ENCODE measurements around the gene HIGD1A.
A peak's percentile ranks its signal among the peaks of the same experiment; 100 is the strongest.

Gene HIGD1A

GRCh38 chr3:42790714-42791229 is 13.5 kb downstream of the HIGD1A start:
- TF ChIP-seq, protein P1, sequence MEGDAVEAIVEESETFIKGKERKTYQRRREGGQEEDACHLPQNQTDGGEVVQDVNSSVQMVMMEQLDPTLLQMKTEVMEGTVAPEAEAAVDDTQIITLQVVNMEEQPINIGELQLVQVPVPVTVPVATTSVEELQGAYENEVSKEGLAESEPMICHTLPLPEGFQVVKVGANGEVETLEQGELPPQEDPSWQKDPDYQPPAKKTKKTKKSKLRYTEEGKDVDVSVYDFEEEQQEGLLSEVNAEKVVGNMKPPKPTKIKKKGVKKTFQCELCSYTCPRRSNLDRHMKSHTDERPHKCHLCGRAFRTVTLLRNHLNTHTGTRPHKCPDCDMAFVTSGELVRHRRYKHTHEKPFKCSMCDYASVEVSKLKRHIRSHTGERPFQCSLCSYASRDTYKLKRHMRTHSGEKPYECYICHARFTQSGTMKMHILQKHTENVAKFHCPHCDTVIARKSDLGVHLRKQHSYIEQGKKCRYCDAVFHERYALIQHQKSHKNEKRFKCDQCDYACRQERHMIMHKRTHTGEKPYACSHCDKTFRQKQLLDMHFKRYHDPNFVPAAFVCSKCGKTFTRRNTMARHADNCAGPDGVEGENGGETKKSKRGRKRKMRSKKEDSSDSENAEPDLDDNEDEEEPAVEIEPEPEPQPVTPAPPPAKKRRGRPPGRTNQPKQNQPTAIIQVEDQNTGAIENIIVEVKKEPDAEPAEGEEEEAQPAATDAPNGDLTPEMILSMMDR (IDR thresholded peaks at IDR 0.05; ENCODE audit: control insufficient read depth, insufficient read depth, low read depth, low read length, missing control alignments), result no peak
- H3K4me3 ChIP-seq (ENCODE audit: control insufficient read depth, low read depth, low read length), result no peak overlapping the region
- DNase-seq (ENCODE audit: low read depth), result no peak

GRCh38 chr3:42786631-42787030 is 17.7 kb downstream of the HIGD1A start:
- TF ChIP-seq, protein P1 (IDR thresholded peaks at IDR 0.05; ENCODE audit: control insufficient read depth, insufficient read depth, low read depth, low read length, missing control alignments), result no peak
- H3K4me3 ChIP-seq (ENCODE audit: control insufficient read depth, low read depth, low read length), result no peak overlapping the region
- DNase-seq (ENCODE audit: low read depth), result no peak

DNA sequence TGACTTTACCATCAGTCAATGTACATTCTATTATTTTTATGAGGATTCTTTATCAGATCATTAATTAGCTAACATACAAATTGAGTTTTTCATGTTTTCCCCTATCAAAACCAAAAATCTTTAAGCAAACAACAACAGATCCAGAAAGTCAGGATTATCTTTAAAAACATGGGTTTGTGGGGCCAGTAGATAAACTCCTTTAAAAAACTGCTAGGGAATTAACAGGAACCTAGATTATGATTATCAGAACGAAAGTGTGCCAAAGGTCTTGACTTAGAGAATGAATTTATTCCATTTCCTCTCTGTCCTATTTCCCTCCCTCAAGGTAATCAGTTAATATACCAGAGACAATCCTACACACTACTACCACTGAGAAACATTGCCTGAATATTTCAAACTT is 18.1 kb downstream of the HIGD1A start:
- no peak for DNase-seq (ENCODE audit: low read depth)
- H3K4me3 ChIP-seq (ENCODE audit: control insufficient read depth, low read depth, low read length), result no peak overlapping the region
- TF ChIP-seq, protein P1 (IDR thresholded peaks at IDR 0.05; ENCODE audit: control insufficient read depth, insufficient read depth, low read depth, low read length, missing control alignments), result no peak

DNA sequence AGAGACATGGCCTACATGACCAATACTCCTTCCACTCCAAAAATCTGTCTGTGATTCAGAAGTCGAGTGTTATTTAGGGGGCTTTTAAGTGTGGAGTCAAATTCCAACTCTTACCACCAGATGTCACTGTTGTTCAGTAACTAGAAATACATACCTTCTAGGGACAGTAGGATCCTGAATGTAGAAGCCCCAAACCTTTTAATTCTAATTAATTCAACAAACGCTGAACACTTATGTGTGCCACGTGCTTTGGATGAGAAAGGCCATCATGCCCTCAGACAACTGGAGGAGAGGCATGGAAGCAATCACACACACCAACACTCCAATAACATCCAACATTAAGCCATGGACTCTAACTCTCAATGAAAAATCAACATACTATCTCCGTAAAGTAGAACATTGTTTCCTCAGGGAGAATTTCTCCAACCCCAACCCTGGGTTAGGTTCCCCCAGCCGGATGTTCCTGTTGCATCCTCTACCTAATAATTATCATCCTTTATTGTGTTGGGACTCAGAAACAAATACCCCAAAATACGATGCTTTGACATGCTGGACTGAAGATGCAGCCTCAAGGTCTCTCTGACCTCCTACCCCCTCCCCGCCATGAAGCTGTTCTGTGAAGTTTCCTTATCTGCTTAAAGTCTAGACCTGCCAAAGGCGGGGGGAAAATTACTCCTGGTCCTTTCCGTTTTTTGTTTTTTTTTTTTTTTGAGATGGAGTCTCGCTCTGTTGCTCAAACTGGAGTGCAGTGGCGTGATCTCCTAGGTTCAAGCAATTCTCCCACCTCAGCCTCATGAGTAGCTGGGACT is 23.2 kb downstream of the HIGD1A start:
- no peak overlapping the region for H3K4me3 ChIP-seq (ENCODE audit: control insufficient read depth, low read depth, low read length)
- TF ChIP-seq, protein P1 (IDR thresholded peaks at IDR 0.05; ENCODE audit: control insufficient read depth, insufficient read depth, low read depth, low read length, missing control alignments), result peak; percentile 54
- DNase-seq (ENCODE audit: low read depth), result peak; percentile 35

DNA sequence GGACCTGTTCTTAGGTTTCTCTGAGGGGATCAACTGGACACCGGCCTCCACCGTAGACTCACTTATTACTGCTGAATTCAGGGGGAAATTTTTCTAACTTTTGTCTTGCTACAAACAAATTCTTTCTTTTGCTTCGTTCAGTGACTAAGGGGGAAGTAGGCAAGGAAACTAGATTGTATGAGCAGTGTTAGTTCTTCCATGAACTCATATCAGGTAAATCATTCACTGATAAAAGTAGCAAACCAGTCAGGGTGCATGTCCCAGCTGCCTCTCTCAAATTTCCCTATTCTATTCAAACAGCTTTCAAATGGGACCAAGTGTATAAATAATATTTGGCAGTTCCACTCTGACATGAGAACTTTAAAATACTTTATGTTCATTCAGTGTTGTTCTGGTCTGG is 23.9 kb downstream of the HIGD1A start:
- TF ChIP-seq, protein P1 (IDR thresholded peaks at IDR 0.05; ENCODE audit: control insufficient read depth, insufficient read depth, low read depth, low read length, missing control alignments), result no peak
- no peak overlapping the region for H3K4me3 ChIP-seq (ENCODE audit: control insufficient read depth, low read depth, low read length)
- DNase-seq (ENCODE audit: low read depth), result no peak

- TF ChIP-seq, protein P1 (IDR thresholded peaks at IDR 0.05; ENCODE audit: control insufficient read depth, insufficient read depth, low read depth, low read length, missing control alignments), result no peak
- no peak overlapping the region for H3K4me3 ChIP-seq (ENCODE audit: control insufficient read depth, low read depth, low read length)
- DNase-seq (ENCODE audit: low read depth), result no peak
Measured at GRCh38 chr3:42778644-42779043, 25.6 kb downstream of the HIGD1A start.
